Activated naive CD4-positive, alpha-beta T cell treated with anti-CD3 and anti-CD28 coated beads, Interleukin-2, amount 10 ng/mL, durations not matched to agents 7 days and 5 days (primary cell): ENCODE data around the gene TRPM2.

Experiments used
- CTCF ChIA-PET: fragments of 350-600 bp; sonication (Branson Sonifier 250); formaldehyde crosslinking; loops from one replicate; lab custom pipeline; 2021; ENCODE audit warnings: antibody characterized with exemption; lab: Charles Lee
- DNase-seq: peaks from one replicate; pipeline ENCODE4 v3.0.0-alpha.2; 2020
- H3K27ac Mint-ChIP-seq: one replicate; pipeline ENCODE4 v1.8.0; 2021; ENCODE audit warnings: mild to moderate bottlenecking, moderate library complexity, mixed read lengths
- H3K27me3 Mint-ChIP-seq: one replicate; pipeline ENCODE4 v1.8.0; 2021; ENCODE audit warnings: mild to moderate bottlenecking, mixed read lengths
- H3K36me3 Mint-ChIP-seq: one replicate; pipeline ENCODE4 v1.8.0; 2021; ENCODE audit warnings: mixed read lengths
- H3K4me1 Mint-ChIP-seq: one replicate; pipeline ENCODE4 v1.8.0; 2021; ENCODE audit warnings: mixed read lengths
- H3K4me3 Mint-ChIP-seq: one replicate; pipeline ENCODE4 v1.8.0; 2021; ENCODE audit warnings: mild to moderate bottlenecking, moderate library complexity, mixed read lengths
- H3K9me3 Mint-ChIP-seq: one replicate; pipeline ENCODE4 v1.8.0; 2021; ENCODE audit warnings: mixed read lengths

TRPM2 gene

DNA sequence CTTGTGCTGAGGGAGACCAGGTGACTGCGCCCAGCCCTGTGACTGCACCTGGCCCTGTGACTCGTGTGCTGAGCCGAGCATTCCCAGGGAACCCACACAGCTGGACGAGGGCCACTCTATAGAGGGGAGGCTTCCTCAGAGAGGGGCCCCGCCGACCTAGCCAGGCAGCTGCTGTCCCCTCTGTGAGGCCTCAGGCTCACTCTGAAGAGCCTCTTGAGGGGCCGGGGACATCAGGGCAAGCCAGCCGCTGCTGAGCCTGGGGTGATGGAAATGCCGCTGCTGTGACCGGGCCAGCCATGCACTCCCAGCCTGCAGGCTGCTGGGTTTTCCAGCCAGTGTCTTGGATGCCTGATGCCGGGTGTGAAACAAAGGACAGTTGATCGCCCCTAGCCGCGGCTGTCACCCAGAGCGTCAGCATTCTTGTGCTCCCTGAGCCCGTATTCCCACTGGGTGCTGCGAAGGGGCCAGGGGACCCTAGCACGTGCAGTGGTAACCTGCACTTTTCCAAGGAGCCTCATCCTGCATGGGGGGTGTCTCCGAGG is 36.1 kb upstream of the TRPM2 start:
- Mint-ChIP-seq H3K9me3 (no peaks in the 10 kb centered on the region), H3K36me3 (peaks cover 15% of the 10 kb centered on the region), H3K27me3 (no peaks in the 10 kb centered on the region), H3K27ac (no peak overlapping the region), H3K4me3 (no peak overlapping the region), H3K4me1 (no peaks in the 10 kb centered on the region)
- DNase-seq: no peak
- CTCF ChIA-PET: no interaction called here

DNA sequence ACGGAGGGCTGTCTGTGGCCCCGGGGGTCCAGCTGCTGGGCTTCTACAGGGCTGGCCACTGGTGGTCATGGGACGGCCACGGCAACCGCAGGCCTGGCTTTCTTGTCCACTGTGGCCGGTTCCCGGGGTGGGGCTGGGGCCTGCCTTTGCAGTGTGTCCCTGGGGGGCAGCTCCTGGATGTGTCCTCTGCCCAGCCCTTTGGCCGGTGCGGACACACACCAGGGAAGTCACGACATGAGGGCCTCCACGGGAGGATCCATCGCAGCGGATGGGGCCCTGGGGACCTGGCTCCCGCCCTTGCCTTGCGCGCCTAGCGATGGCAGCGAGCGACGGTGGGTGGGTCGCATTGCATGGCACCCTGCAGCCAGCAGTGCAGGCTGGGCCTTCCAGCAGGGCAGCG is 35.5 kb upstream of the TRPM2 start:
- Mint-ChIP-seq H3K36me3 (peaks cover 12% of the 10 kb centered on the region), H3K27me3 (no peaks in the 10 kb centered on the region), H3K4me1 (no peaks in the 10 kb centered on the region), H3K27ac (no peak overlapping the region), H3K9me3 (no peaks in the 10 kb centered on the region), H3K4me3 (no peak overlapping the region)
- CTCF ChIA-PET: no interaction called here
- no peak for DNase-seq

DNA sequence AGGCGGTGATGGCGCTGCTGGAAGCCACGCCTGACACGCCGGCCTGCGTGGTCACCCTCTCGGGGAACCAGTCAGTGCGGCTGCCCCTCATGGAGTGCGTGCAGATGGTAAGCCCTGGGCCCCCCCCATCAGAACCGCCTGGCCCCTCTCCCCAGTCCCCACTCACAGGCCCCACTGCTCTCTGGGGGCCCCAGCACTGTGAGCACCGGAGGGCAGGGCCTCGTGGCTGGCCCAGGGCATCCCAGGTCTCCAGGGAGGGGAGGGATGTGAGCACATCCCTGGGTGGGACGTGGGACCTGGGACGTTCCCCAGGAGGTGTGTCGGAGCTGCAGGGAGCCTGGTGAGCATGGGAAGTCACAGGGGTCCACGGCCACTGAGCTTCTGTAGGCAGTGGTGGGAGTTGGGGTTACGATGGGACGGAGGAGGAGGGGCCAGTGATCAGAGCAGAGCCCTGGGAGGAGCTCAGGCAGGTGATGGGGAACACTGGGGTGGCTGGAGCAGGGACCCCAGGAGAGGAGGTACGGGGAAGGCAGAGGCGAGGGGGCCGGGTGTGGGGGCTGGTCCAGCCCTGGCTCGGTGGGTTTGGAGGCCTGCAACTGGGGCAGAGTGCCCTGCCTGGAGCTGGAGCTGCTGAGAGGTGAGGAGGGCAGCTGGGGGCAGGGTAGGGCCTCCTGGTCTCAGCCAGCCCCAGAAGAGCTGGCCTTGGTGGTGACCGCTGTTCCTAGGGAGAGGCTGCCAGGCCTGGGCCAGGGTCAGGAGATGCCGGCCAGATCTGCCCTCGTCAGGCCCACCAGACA is 34.7 kb upstream of the TRPM2 start:
- peaks cover 10% of the 10 kb centered on the region for H3K36me3 Mint-ChIP-seq
- no peak overlapping the region for H3K4me3 Mint-ChIP-seq
- DNase-seq: no peak
- CTCF ChIA-PET: no interaction called here
- no peaks in the 10 kb centered on the region for H3K9me3 Mint-ChIP-seq
- no peaks in the 10 kb centered on the region for H3K4me1 Mint-ChIP-seq
- H3K27me3 Mint-ChIP-seq: no peaks in the 10 kb centered on the region
- H3K27ac Mint-ChIP-seq: no peak overlapping the region

DNA sequence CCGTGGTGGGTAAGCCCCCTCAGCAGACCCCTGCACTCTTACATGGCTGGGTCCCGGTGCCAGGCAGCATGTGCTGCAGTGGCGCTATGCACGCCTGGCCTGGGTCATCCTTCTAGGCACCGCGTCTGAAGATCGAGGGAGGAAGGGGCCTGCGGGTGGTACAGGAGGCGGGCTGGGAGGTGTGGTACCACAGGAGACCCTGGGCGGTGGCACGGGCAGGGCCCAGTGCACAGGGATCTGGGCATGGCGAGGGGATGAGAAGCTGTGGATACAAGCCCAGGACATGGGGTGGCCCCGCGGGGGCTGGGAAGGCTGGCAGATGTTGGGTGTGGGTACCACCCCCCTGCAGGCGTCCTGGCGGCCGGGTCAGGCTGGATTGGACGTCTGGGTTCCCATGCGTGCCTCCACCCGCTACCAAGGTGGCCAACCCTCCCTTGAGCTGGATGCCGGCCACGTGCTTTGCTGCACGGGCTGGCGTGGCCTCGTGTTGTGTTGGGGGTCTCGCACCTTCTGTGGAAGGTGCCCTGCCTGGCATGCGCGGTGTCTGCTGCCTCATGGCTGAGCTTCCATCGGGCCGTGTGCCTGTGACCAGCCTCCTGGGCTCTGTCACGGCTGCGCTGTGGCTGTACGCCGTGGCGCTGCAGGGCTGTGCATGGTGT is 33.9 kb upstream of the TRPM2 start:
- H3K9me3 Mint-ChIP-seq: no peaks in the 10 kb centered on the region
- CTCF ChIA-PET: interaction anchor here (0.9 kb wide), 1 partner anchor 15 kb away, joined by 3 read pairs; no protein-coding TSS in a partner anchor
- H3K36me3 Mint-ChIP-seq: peaks cover 10% of the 10 kb centered on the region
- H3K4me3 Mint-ChIP-seq: no peak overlapping the region
- DNase-seq: no peak
- H3K27ac Mint-ChIP-seq: no peak overlapping the region
- no peaks in the 10 kb centered on the region for H3K4me1 Mint-ChIP-seq
- H3K27me3 Mint-ChIP-seq: no peaks in the 10 kb centered on the region

DNA sequence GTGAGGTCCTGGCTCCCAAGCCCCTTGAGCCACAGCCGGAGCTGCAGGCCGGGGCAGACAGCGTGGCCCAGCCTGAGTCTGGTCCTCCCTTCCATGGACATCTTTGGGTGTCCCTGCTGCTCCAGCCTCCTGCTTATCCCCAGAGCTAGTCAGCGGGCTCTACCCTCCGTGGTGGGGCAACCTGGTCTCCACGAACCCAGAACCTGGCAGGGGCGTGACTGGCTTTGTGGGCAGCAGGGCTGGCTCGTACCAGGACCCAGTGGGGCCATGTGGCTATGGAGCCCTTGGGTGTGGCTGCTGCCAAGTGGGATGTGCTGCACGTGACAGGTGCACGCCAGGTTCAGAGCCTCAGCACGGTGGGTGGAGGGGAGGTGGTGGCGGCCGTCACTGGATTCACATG is 32.6 kb upstream of the TRPM2 start:
- Mint-ChIP-seq H3K4me3 (no peak overlapping the region), H3K27me3 (no peaks in the 10 kb centered on the region), H3K36me3 (peaks cover 8% of the 10 kb centered on the region), H3K27ac (no peak overlapping the region), H3K4me1 (no peaks in the 10 kb centered on the region), H3K9me3 (no peaks in the 10 kb centered on the region)
- no peak for DNase-seq
- CTCF ChIA-PET: no interaction called here

DNA sequence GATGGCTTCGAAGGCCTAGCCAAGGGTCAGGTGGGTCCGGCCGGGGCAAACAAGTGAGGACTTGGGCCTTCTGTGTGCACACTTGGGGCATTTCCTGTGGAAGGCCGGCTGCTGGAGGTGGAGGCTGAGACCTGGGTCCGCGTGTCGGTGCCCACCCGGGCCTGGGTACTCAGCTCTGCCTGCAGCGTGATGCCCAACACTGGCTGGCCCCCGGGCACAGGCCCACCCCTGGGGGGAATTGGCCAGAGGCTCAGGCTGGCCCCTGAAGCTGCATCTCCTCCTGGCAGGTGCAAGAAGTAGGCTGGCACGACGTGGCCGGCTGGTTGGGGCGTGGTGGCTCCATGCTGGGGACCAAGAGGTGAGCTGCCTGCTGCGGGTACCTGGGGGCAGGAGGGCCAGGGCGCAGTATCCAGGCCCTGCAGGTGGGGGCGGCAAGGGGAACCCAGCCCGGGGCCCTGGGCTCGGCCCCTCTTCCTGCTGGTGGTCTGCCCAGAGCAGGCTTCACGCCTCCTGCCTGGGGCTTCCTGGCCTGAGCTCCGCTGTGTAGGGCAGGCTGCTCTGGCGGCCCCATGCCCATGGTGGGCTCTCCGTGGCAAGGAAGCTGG is 31.5 kb upstream of the TRPM2 start:
- no peak for DNase-seq
- Mint-ChIP-seq H3K27me3 (no peaks in the 10 kb centered on the region), H3K4me1 (no peaks in the 10 kb centered on the region), H3K9me3 (no peaks in the 10 kb centered on the region), H3K36me3 (peaks cover 5% of the 10 kb centered on the region), H3K4me3 (no peak overlapping the region), H3K27ac (no peak overlapping the region)
- CTCF ChIA-PET: no interaction called here

DNA sequence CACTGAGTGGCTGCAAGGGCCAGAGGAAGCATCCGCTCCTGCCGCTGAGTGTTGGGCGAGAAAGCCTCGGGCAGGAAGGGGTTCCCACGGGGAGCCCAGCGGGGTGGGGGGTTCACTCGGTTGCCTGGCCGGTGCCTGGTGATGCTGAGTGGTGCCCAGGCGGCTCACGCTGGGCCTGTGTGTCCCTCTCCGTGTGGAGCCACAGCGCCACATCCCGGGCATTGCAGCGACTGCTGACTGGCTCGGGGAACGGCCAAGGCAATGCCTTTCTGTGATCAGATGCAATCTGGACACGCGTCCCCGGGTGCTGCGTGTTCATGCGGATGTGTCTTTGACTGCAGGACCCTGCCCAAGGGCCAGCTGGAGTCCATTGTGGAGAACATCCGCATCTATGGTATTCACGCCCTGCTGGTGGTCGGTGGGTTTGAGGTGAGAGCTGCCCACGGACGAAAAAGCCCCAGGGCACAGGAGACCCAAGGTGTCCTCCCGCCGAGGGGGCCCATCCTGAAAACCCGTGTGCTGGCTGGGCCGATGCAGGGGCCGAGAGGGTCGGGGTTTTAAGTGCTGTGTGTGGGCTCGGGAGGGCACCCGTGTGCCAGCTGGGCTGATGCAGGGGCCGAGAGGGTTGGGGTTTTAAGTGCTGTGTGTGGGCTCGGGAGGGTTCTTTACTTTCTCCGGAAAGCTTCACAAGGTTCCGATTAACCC is 30.6 kb upstream of the TRPM2 start:
- no peak overlapping the region for H3K27ac Mint-ChIP-seq
- H3K27me3 Mint-ChIP-seq: no peaks in the 10 kb centered on the region
- no peak overlapping the region for H3K4me3 Mint-ChIP-seq
- CTCF ChIA-PET: interaction anchor here (0.9 kb wide), 1 partner anchor 24 kb away, joined by 3 read pairs; no protein-coding TSS in a partner anchor
- H3K9me3 Mint-ChIP-seq: no peaks in the 10 kb centered on the region
- no peak for DNase-seq
- H3K36me3 Mint-ChIP-seq: peaks cover 5% of the 10 kb centered on the region
- no peaks in the 10 kb centered on the region for H3K4me1 Mint-ChIP-seq

DNA sequence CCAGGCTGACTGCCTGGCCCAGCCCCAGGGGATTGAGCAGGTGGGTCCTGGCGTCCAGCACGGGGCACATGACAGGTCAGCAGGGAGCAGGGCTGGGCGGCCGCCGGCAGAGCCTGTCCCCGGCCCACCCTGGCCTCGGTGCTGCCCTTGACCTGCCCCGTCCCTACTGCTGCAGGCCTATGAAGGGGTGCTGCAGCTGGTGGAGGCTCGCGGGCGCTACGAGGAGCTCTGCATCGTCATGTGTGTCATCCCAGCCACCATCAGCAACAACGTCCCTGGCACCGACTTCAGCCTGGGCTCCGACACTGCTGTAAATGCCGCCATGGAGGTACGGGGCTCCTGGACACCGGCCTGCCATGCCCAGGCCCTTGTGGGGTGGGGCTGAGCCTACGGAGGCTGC is 29.8 kb upstream of the TRPM2 start:
- Mint-ChIP-seq H3K4me1 (no peaks in the 10 kb centered on the region), H3K36me3 (peaks cover 5% of the 10 kb centered on the region), H3K9me3 (no peaks in the 10 kb centered on the region), H3K4me3 (no peak overlapping the region), H3K27me3 (no peaks in the 10 kb centered on the region), H3K27ac (no peak overlapping the region)
- CTCF ChIA-PET: interaction anchor here (0.9 kb wide), 1 partner anchor 25 kb away, joined by 3 read pairs; no protein-coding TSS in a partner anchor
- no peak for DNase-seq

DNA sequence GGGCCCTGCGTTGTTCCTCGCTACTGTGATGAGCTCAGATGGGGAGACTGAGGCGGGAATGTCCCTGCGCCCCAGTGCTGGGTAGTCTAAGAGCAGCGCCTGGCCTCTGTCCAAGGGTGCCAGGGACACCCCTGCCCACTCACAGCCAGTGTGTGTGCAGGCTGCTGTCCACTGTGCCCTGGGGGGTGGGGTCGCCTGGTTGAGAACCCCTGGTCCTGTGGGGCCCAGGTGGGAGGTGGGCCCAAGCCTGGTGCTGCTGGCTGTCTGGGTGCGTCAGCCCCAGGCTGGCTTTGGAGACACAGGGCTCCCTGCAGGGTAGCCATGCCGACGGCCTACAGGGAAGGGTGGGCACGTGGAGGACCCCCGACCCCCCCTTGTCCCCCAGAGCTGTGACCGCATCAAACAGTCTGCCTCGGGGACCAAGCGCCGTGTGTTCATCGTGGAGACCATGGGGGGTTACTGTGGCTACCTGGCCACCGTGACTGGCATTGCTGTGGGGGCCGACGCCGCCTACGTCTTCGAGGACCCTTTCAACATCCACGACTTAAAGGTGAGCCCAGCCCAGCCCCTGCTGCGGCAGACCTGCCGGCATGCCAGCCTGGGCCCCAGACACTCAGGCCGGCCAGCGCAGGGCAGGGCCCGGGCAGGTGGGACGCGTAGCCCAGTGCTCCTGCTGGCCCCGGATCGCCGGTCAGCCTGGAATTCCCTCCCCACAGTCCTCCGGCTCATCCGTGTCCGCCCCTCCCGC is 29.1 kb upstream of the TRPM2 start:
- no peak for DNase-seq
- Mint-ChIP-seq H3K4me3 (no peak overlapping the region), H3K27me3 (no peaks in the 10 kb centered on the region), H3K36me3 (peaks cover 3% of the 10 kb centered on the region), H3K9me3 (no peaks in the 10 kb centered on the region), H3K4me1 (no peaks in the 10 kb centered on the region), H3K27ac (no peak overlapping the region)
- CTCF ChIA-PET: interaction anchor here (0.9 kb wide), 1 partner anchor 26 kb away, joined by 3 read pairs; no protein-coding TSS in a partner anchor

DNA sequence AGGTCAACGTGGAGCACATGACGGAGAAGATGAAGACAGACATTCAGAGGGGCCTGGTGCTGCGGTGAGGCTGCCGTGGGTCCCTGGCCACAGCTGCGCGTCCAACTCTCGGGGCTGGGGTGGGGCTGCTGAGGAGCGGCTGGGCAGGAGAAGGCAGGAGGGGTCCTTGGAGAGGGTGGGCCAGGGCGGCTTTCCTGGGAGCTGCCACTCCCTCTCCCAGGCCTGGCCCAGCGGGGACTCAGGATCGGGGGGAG is 28.6 kb upstream of the TRPM2 start:
- no peaks in the 10 kb centered on the region for H3K9me3 Mint-ChIP-seq
- DNase-seq: no peak
- H3K4me1 Mint-ChIP-seq: no peaks in the 10 kb centered on the region
- H3K27ac Mint-ChIP-seq: no peak overlapping the region
- CTCF ChIA-PET: no interaction called here
- H3K4me3 Mint-ChIP-seq: no peak overlapping the region
- H3K36me3 Mint-ChIP-seq: no peaks in the 10 kb centered on the region
- no peaks in the 10 kb centered on the region for H3K27me3 Mint-ChIP-seq

DNA sequence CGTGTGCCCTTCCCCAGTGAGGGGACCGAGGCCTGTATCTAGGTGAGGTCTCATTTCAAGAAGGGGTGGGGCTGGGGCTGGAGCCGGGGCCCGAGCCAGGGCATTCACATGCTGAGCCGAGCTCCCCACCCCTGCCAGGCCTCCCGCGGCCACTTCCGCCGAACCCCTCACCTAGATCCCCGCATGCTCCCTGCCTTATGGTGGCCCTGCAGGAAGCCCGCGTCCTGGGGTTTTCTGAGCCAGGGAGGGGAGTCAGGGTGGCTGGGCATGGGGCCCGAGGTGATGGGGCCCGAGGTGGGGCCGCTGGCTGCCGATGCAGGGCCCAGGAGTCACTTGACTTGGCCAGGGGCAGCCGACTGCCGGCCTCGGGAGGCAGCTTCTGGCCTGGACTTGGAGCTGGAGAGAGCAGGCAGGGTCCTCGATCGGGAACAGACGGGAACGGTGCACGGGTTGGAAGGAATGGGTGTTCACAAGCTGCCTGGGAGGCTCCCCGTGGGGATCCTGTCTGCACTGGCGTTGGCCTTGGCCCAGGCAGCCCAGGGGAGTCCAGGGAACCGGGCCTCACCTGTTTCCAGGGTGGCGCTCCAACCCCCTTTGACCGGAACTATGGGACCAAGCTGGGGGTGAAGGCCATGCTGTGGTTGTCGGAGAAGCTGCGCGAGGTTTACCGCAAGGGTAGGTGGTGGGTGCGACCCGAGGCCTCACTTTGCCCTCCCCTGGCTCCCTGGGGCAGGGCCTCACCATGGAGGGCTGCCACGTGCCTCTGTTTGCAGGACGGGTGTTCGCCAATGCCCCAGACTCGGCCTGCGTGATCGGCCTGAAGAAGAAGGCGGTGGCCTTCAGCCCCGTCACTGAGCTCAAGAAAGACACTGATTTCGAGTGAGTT is 27.8 kb upstream of the TRPM2 start:
- no peak for DNase-seq
- Mint-ChIP-seq H3K4me3 (no peak overlapping the region), H3K27me3 (no peaks in the 10 kb centered on the region), H3K4me1 (no peaks in the 10 kb centered on the region), H3K27ac (no peak overlapping the region), H3K9me3 (no peaks in the 10 kb centered on the region), H3K36me3 (no peaks in the 10 kb centered on the region)
- CTCF ChIA-PET: no interaction called here

DNA sequence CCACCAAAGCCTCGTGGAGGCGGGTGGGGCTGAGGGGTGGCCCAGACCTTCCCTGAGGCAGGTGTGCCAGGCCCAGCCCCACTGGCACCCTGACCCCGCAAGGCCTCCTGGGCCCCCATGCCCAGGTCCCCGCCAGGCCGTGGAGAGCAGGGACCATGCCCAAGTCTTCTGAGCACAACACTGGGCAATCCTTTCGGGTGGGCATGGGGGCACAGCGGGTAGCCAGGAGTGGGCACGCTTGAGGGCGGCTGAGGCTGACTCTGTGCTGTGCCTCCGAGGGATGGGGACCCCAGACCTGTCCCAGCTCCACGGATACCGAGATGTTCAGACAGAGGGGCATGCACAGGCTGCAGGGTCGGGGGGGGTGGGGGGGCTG is 27.2 kb upstream of the TRPM2 start:
- H3K4me3 Mint-ChIP-seq: no peak overlapping the region
- no peak overlapping the region for H3K27ac Mint-ChIP-seq
- no peaks in the 10 kb centered on the region for H3K4me1 Mint-ChIP-seq

More for the DNA sequence above, 27.2 kb upstream of the TRPM2 start:
- Mint-ChIP-seq H3K36me3 (no peaks in the 10 kb centered on the region), H3K9me3 (no peaks in the 10 kb centered on the region), H3K27me3 (no peaks in the 10 kb centered on the region)
- no peak for DNase-seq
- CTCF ChIA-PET: no interaction called here
